ENCODE measurements around the gene MED4. TPM values are rescaled to one million over a fixed set of nuclear protein-coding genes. Genes with fewer than 3 reads are reported as not detected.

The MED4 gene
- total and polyA plus RNA-seq, 9 of the 15 experiments (the other 6 are each of a cell fraction or from before 2014, with no cell fraction given): 24.5 to 87.3 (median 58.3) TPM

- DNase-seq (ENCODE audit: extremely low read depth in 1 of 4, low spot score in 3 of 4) (no peak), FAIRE-seq (no peak), ATAC-seq (no peak)
- Histone ChIP-seq H3K27me3 (ENCODE audit: control insufficient read depth in 2 of 2, insufficient read depth in 2 of 2, low read length in 2 of 2) (no peaks in the 10 kb centered on the region), H3K9me1 (ENCODE audit: control insufficient read depth, insufficient read depth, low read length) (no peaks in the 10 kb centered on the region), H3K9me3 (replicated peaks; ENCODE audit: control insufficient read depth, insufficient read depth, low read depth, low read length) (peaks cover 5% of the 10 kb centered on the region), H3K9ac (ENCODE audit: insufficient read depth in 1 of 2, low read depth in 2 of 2, low read length in 2 of 2) (no peak overlapping the region), H3K4me3 (no peak overlapping the region), H3K4me1 (replicated peaks in 1 of 2; ENCODE audit: control insufficient read depth in 2 of 2, insufficient read depth in 2 of 2, low read length in 2 of 2) (no peaks in the 10 kb centered on the region), H3K79me2 (ENCODE audit: control insufficient read depth, insufficient read depth, low read length) (no peaks in the 10 kb centered on the region), H3K4me2 (ENCODE audit: insufficient read depth, low read length) (no peak overlapping the region), H2AFZ (ENCODE audit: low read depth, low read length) (no peak overlapping the region), H4K20me1 (replicated peaks; ENCODE audit: control insufficient read depth, insufficient read depth, low read length) (no peaks in the 10 kb centered on the region), H3K27ac (ENCODE audit: extremely low read depth, low read depth, low read length) (no peak overlapping the region), H3K36me3 (ENCODE audit: control insufficient read depth, insufficient read depth, low read length) (peaks cover 78% of the 10 kb centered on the region)
- CTCF ChIA-PET (ENCODE audit: low intra/inter-chr PET ratio): no interaction called here
- BruUV-seq (replicated peaks): no TSS peak
- intact Hi-C loops (cut with micrococcal nuclease) (no loop called here), in situ Hi-C loops (cut with MboI) (no loop called here)
- TF ChIP-seq NCOA6 (IDR thresholded peaks at IDR 0.05) (no peak), ZNF584 (CRISPR knock-in tag; IDR thresholded peaks at IDR 0.05; ENCODE audit: low read depth) (no peak), CHCHD3 (CRISPR knock-in tag; IDR thresholded peaks at IDR 0.05) (no peak), PTRF (tag; IDR thresholded peaks at IDR 0.05) (no peak), CGGBP1 (CRISPR knock-in tag; IDR thresholded peaks at IDR 0.05) (no peak), ZFX (CRISPR knock-in tag; IDR thresholded peaks at IDR 0.05) (no peak), BRD9 (IDR thresholded peaks at IDR 0.05; ENCODE audit: low read depth, partially characterized antibody) (no peak), ZNF311 (CRISPR knock-in tag; IDR thresholded peaks at IDR 0.05) (no peak), FOS (IDR thresholded peaks at IDR 0.05; ENCODE audit: extremely low read depth, insufficient read length) (no peak), JUNB (CRISPR knock-in tag; conservative IDR thresholded peaks at IDR 0.05) (no peak), ZNF668 (CRISPR knock-in tag; IDR thresholded peaks at IDR 0.05) (no peak), SPI1 (IDR thresholded peaks at IDR 0.05; ENCODE audit: borderline replicate concordance, low read depth, low read length) (no peak), LEF1 (IDR thresholded peaks at IDR 0.05) (no peak), ARNT (IDR thresholded peaks at IDR 0.05) (no peak), HMGXB4 (CRISPR knock-in tag; IDR thresholded peaks at IDR 0.05) (no peak), TFAM (CRISPR knock-in tag; conservative IDR thresholded peaks at IDR 0.05) (no peak), CBX3 (IDR thresholded peaks at IDR 0.05; ENCODE audit: borderline replicate concordance in 1 of 2, low read length in 2 of 2) (no peak)
- POLR2A ChIA-PET: no interaction called here
- 100% methylated on average over 2 of the region's 2 CpGs for WGBS (ENCODE audit: insufficient coverage, low coverage, missing lambda C conversion rate)
Measured at GRCh38 chr13:48074006-48074405, 20.9 kb downstream of the MED4 start.
